Sigmoid colon (tissue), 7 donors: ENCODE measurements around the gene RAPGEF5. TPM values are rescaled to one million over a fixed set of nuclear protein-coding genes. Genes with fewer than 3 reads are reported as not detected.

ENCODE experiments used
- DNase-seq: peaks from one replicate; pipeline ENCODE4 v3.0.0-alpha.2; 2019
- H3K27ac ChIP-seq, 4 donors: fragments of 200-600 bp; sonication (generic); one replicate each; pipeline ENCODE4 v1.5.1; 2016 to 2019; ENCODE audit warnings: mild to moderate bottlenecking in 1 of 4
- H3K27me3 ChIP-seq, 3 donors: fragments of 200-600 bp; sonication (generic); one replicate each; pipeline ENCODE4 v1.5.1; 2019; ENCODE audit warnings: mild to moderate bottlenecking in 1 of 3
- H3K36me3 ChIP-seq, 4 donors: fragments of 200-600 bp; sonication (generic); one replicate each; pipeline ENCODE4 v1.5.1; 2016 to 2019
- H3K4me1 ChIP-seq, 4 donors: fragments of 200-600 bp; sonication (generic); one replicate each; pipeline ENCODE4 v1.5.1; 2017 to 2019
- H3K4me3 ChIP-seq, 4 donors: fragments of 200-600 bp; sonication (generic); one replicate each; pipeline ENCODE4 v1.5.1; 2017 to 2019; ENCODE audit warnings: mild to moderate bottlenecking in 2 of 4, moderate library complexity in 1 of 4
- H3K9me3 ChIP-seq, 4 donors: fragments of 200-600 bp in 3 of 4; sonication (generic) in 3 of 4; one replicate each; pipeline versions ENCODE4 v1.5.1 to v1.6.1; 2013 to 2019
- CTCF ChIP-seq, 4 experiments: fragments of 450-650 bp in 3 of 4; fragments of 200-600 bp in 1 of 4; IDR thresholded peaks; one replicate each; pipeline ENCODE4 v1.5.1; 2016 to 2019; ENCODE audit warnings: antibody characterized with exemption in 4 of 4, mild to moderate bottlenecking in 3 of 4, moderate library complexity in 2 of 4
- EP300 ChIP-seq, 4 donors: sonication (generic); formaldehyde crosslinking; IDR thresholded peaks; one replicate each; pipeline ENCODE4 v1.6.1; 2017; ENCODE audit warnings: antibody characterized with exemption in 4 of 4
- POLR2A ChIP-seq, 2 donors: fragments of 450-650 bp; IDR thresholded peaks; one replicate each; pipeline ENCODE4 v1.6.1; 2016; ENCODE audit warnings: antibody characterized with exemption in 2 of 2, mild to moderate bottlenecking in 2 of 2, moderate library complexity in 2 of 2
- POLR2AphosphoS5 ChIP-seq, 4 donors: sonication (generic); formaldehyde crosslinking; IDR thresholded peaks; one replicate each; pipeline ENCODE4 v1.6.1; 2017; ENCODE audit warnings: antibody characterized with exemption in 4 of 4
- WGBS, 2 donors: extraction: QIAGEN DNeasy Blood & Tissue Kit; methylation state at CpG; one replicate each; pipeline ENCODE4 v1.1.7; 2013; 5-methylcytosine and 5-hydroxymethylcytosine counted together
- intact Hi-C: fragments of 100-400 bp; cut with DNase I; formaldehyde crosslinking; loops from one replicate; pipeline ENCODE4 v1.15.1; 2023
- polyA plus RNA-seq, 3 donors: library from polyadenylated mRNA; stranded (reverse); fragments of 200-250 nt; gene quantifications; one replicate each; pipeline ENCODE4 v1.2.3, GENCODE V29; 2013
- total RNA-seq, 4 donors: library from RNA; depleted of rRNA; stranded (reverse); fragments of >200 nt; gene quantifications; one replicate each; pipeline ENCODE4 v1.1.0, GENCODE V29; 2016
- donor health status: healthy with polysubstance abuse.
- donor health status: Bipolar disorder and iron deficiency.
- donor health status: healthy.

Gene RAPGEF5
- total and polyA plus RNA-seq, 7 donors: 6.0 to 17.9 (median 12.6) TPM

DNA sequence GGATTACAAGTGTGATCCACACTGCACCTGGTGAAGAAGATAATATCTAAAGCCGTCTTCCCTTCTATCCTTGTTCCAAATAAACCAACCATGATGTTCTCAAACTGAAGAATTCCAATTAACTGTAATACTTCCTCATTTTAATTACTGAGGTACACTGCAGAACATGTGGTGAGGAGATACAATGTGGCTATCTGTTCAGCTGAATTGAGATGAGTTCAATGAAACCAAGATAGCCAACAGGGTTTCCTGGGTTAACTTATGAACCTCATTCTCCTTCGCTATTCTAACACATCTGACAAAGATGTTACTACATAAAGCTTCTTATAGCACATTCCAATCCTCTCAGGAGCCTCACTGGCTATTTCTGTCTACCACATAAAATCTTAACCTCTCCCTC lies 75.5 kb downstream of the RAPGEF5 start:
- H3K27ac ChIP-seq: no peak overlapping the region
- DNase-seq: no peak
- H3K9me3 ChIP-seq: no peaks in the 10 kb centered on the region
- WGBS, 2 donors: 88 to 93% methylated on average over 2 of the region's 2 CpGs
- H3K4me1 ChIP-seq: no peaks in the 10 kb centered on the region
- H3K4me3 ChIP-seq: no peak overlapping the region
- H3K36me3 ChIP-seq: no peaks in the 10 kb centered on the region
- H3K27me3 ChIP-seq: no peaks in the 10 kb centered on the region
- intact Hi-C loops: no loop called here
- TF ChIP-seq POLR2AphosphoS5 (IDR thresholded peaks at IDR 0.05): no peak
- TF ChIP-seq POLR2A (IDR thresholded peaks at IDR 0.05): no peak
- no peak for TF ChIP-seq CTCF (IDR thresholded peaks at IDR 0.05)
- no peak for TF ChIP-seq EP300 (IDR thresholded peaks at IDR 0.05)

GRCh38 chr7:22280031-22280430 lies 76.9 kb downstream of the RAPGEF5 start:
- no peak overlapping the region for H3K27ac ChIP-seq
- WGBS, 2 donors: 90 to 94% methylated on average over 3 of the region's 3 CpGs
- H3K4me1 ChIP-seq: no peaks in the 10 kb centered on the region
- no peak overlapping the region for H3K4me3 ChIP-seq
- no peaks in the 10 kb centered on the region for H3K9me3 ChIP-seq
- no peak for DNase-seq
- H3K36me3 ChIP-seq: no peaks in the 10 kb centered on the region
- TF ChIP-seq POLR2AphosphoS5 (IDR thresholded peaks at IDR 0.05) (no peak), EP300 (IDR thresholded peaks at IDR 0.05) (no peak), CTCF (IDR thresholded peaks at IDR 0.05) (no peak), POLR2A (IDR thresholded peaks at IDR 0.05) (no peak)
- no peaks in the 10 kb centered on the region for H3K27me3 ChIP-seq
- intact Hi-C loops: no loop called here

- no peaks in the 10 kb centered on the region for H3K36me3 ChIP-seq
- no peak overlapping the region for H3K4me3 ChIP-seq
- DNase-seq: no peak
- intact Hi-C loops: no loop called here
- no peaks in the 10 kb centered on the region for H3K27me3 ChIP-seq
- TF ChIP-seq EP300 (IDR thresholded peaks at IDR 0.05): no peak
- TF ChIP-seq CTCF (IDR thresholded peaks at IDR 0.05): no peak
- no peak for TF ChIP-seq POLR2A (IDR thresholded peaks at IDR 0.05)
- TF ChIP-seq POLR2AphosphoS5 (IDR thresholded peaks at IDR 0.05): no peak
- H3K27ac ChIP-seq: no peak overlapping the region
- WGBS, 2 donors: 23 to 69% methylated on average over 2 of the region's 2 CpGs
- H3K4me1 ChIP-seq: no peaks in the 10 kb centered on the region
- H3K9me3 ChIP-seq: no peaks in the 10 kb centered on the region
Observed at GRCh38 chr7:22278660-22279059, 78.3 kb downstream of the RAPGEF5 start.

DNA sequence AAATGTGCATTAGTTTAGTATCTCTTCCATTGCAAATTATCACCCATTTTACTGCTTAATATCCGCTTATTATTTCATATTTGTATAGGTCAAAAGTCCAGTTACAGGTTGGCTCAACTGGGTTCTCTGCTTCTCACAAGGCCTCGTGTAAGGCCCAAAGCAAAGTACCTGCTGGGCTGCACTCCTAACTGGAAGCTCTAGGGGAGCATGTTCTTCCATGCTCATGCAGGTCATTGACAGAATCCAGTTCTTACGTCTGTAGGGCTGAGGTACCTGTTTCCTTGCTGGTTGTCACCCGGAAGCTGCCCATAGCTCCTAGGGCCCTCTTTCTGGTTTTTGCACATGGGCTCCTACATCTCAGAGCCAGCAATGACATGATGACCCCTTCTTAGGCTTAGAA lies 79.6 kb downstream of the RAPGEF5 start:
- no peak for DNase-seq
- no peaks in the 10 kb centered on the region for H3K27me3 ChIP-seq
- no peaks in the 10 kb centered on the region for H3K9me3 ChIP-seq
- no peak overlapping the region for H3K4me3 ChIP-seq
- TF ChIP-seq POLR2A (IDR thresholded peaks at IDR 0.05) (no peak), CTCF (IDR thresholded peaks at IDR 0.05) (no peak), POLR2AphosphoS5 (IDR thresholded peaks at IDR 0.05) (no peak), EP300 (IDR thresholded peaks at IDR 0.05) (no peak)
- intact Hi-C loops: no loop called here
- H3K36me3 ChIP-seq: no peaks in the 10 kb centered on the region
- H3K27ac ChIP-seq: no peak overlapping the region
- WGBS, 2 donors: 95 to 96% methylated on average over 4 of the region's 4 CpGs
- no peaks in the 10 kb centered on the region for H3K4me1 ChIP-seq

DNA sequence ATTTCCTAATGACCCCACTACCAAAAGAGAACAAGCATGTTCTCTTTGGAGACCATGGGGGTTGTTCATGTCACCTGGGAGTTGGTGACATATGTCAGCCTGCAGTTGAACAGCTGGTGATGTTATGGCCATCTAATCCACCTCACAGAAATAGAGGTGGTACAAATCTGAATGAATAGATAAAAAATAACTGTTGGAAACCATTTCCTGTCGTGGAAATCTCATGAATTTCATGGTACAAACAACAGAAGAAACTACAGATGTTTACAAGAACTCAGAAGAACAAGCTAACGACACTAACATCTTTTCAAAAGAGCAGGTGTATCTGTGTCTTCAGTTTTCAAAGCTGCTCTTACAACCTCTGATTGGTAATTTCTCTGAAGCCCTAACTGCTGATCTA lies 81.3 kb downstream of the RAPGEF5 start:
- 61 to 85% methylated on average over 2 of the region's 2 CpGs for WGBS, 2 donors
- no peak overlapping the region for H3K4me3 ChIP-seq
- TF ChIP-seq POLR2AphosphoS5 (IDR thresholded peaks at IDR 0.05) (no peak), CTCF (IDR thresholded peaks at IDR 0.05) (no peak), POLR2A (IDR thresholded peaks at IDR 0.05) (no peak), EP300 (IDR thresholded peaks at IDR 0.05) (no peak)
- no peak for DNase-seq
- no peaks in the 10 kb centered on the region for H3K4me1 ChIP-seq
- H3K36me3 ChIP-seq: no peaks in the 10 kb centered on the region
- no peak overlapping the region for H3K27ac ChIP-seq
- no peaks in the 10 kb centered on the region for H3K9me3 ChIP-seq
- intact Hi-C loops: no loop called here
- H3K27me3 ChIP-seq: no peaks in the 10 kb centered on the region
